ENCODE results near the gene C9orf40.

C9orf40 gene

DNA sequence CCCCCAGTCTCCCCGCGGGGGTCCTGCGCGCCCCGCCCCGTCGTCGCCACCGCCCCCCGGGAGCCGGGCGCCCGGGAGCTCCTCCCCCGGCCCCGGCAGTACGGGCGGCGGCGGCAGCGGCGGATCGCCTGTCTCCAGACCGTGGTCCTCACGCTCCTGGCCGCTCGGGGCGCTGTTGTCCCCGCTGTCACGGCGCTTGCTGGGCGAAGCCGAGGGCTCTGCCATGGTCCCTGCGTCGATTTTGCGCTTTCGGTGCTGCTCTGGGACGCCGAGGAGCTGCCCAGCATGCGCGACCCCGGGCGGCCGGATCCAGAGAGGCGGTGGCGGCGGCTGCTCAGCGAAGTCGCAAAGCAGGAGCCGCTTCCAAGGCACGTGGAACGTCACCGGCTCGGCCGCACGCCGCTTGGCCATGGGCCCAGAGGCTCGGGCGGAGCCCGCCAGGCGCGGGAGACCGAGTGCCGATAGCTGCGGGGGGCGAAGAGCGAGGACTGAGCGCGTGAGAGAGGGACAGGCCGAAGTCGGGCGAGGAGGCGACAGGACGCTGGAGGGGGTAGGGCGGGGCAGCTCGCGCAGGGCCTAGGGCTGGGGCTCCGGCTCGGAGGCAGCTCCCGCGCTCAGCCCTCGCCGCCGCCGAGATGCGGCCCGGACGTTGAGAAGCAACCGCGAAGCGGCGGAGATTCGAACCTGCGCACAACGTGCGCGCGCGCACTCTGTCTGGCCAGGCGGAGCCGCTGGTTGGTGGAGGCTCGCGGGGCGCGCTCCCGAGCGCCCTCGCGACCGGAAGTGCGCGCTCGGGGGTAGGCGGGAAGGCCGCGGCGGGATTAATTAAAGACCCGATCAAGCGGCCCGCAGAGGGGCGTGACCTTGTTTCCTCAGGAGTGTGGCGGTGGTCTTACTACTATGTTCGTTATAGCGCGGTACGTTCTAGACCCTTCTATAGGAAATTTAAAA lies at the start of gene C9orf40:
Gene C9orf40, minus strand, starts transcription at position 712 of the 951 bp plus-strand sequence. Its CDS starts 301 bp downstream, at position 411.
- DNase-seq (ENCODE audit: low read depth in 2 of 3, low spot score in 1 of 3) = peak; percentile 84 to 91 (median 87)

DNA sequence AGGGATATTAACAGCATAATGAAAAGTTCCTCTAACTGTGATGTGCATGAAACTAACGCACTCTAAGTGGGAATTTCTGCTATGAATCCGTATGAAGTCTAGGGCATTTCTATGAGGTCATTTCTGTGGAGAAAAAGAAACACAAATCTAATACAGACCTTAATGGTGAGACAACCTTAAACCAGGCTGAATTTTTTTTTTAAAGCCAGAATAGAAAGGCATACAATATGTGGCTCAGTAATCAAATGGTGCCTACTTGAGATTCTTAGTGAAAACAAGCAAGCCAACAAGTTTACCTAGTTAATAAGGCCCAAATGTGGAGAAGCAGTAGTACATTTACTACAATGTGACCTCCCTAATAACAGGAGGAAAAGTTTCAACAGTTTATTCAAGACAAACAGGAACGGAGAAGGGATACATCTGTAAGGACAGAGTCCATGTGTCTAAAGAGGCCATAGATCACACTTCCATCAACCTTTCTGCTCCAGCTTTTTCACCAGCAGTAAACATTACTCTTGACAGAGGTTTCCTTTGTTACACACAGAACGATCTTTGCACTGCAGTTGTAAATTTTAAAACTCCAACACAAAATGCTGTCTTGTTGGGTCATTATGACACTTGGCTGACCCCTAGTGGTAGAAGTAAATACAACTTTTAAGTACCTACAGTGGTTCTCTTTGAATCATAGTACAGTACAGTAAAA lies 49.2 kb upstream of the C9orf40 start:
- DNase-seq (ENCODE audit: low read depth in 2 of 3, low spot score in 1 of 3) = peak in 1 of 3 donors; percentile 44

DNA sequence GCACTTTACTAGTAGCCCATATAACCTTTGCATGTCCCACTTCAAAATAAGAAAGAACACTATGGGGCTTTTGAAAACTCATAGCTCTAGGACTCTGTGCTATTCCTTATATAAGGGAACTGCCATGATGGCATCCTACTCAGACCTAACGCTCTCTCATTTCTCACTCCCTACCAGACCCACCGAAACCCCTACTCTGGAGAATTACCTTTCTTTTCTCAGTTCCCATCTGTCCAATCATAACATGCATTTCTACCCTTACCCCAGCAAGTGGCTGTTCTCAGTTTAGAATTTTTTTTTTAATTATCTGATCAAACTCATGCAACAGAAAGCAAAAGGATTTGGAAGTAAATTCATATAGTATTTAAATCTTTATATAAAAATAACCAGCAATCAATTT lies 48.1 kb upstream of the C9orf40 start:
- DNase-seq (ENCODE audit: low read depth in 2 of 3, low spot score in 1 of 3) = no peak

- no peak for DNase-seq (ENCODE audit: low read depth in 2 of 3, low spot score in 1 of 3)
Observed at GRCh38 chr9:74985041-74985440, 32.3 kb upstream of the C9orf40 start.

DNA sequence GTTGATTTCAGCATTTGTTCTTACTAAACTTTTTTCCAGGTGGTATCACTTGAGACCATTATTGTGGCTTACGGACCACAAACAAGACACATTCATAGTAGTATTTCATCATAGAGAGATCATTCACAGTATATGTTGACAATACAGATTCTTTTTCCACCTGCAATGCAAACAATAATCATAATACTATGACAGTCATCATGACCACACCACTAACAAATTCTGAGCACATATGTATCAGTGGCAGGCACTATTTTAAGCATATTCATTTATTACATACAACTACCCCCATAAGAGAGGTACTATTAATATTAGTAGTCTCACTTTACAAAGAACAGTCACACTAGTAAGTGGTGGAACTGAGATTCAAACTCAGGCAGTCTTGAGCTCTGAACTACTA lies 31.0 kb upstream of the C9orf40 start:
- DNase-seq (ENCODE audit: low read depth in 2 of 3, low spot score in 1 of 3) = no peak

DNA sequence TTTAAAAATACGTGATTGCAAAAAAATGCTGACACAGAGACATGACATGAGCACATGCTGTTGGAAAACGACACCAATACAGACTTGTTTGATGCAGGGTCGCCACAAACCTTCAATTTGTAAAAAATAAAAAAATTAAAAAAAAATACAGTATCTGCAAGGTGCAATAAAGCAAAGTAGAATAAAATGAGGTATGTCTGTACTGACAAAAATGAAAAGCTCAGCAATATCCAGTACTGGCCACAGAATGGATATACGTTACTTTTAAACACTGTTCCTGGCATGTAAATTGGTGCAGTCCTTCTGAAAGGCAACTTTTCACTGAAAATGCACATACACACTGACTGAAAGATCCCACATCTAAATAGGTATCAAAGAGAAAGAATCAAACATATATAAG lies 27.1 kb upstream of the C9orf40 start:
- DNase-seq (ENCODE audit: low read depth in 2 of 3, low spot score in 1 of 3) = no peak

GRCh38 chr9:74977287-74977686 lies 24.6 kb upstream of the C9orf40 start:
- no peak for DNase-seq (ENCODE audit: low read depth in 2 of 3, low spot score in 1 of 3)

- no peak for DNase-seq (ENCODE audit: low read depth in 2 of 3, low spot score in 1 of 3)
Observed at GRCh38 chr9:74975538-74975937, 22.8 kb upstream of the C9orf40 start.

- DNase-seq (ENCODE audit: low read depth in 2 of 3, low spot score in 1 of 3) = no peak
Observed at GRCh38 chr9:74974558-74974957, 21.8 kb upstream of the C9orf40 start.

GRCh38 chr9:74973714-74974113 lies 21.0 kb upstream of the C9orf40 start:
- no peak for DNase-seq (ENCODE audit: low read depth in 2 of 3, low spot score in 1 of 3)

DNA sequence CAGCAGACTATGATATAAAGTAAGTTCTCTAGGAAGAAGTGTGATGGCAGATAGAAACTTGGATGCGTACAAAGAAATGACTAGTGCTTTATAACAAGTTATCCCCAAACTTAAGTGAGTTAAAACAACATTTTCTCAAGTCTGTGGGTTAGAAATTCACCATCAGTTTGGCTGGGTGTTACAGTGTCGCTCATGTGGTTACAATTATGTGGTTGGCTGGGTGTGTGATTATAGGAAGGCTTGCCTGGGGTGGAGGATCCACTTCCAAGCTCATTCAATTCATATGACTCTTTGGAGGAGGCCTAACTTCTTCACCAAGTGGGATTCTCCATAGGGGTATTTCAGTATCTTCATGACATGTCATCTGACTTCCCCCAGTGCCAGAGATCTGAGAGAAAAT lies 10.3 kb upstream of the C9orf40 start:
- no peak for DNase-seq (ENCODE audit: low read depth in 2 of 3, low spot score in 1 of 3)

DNA sequence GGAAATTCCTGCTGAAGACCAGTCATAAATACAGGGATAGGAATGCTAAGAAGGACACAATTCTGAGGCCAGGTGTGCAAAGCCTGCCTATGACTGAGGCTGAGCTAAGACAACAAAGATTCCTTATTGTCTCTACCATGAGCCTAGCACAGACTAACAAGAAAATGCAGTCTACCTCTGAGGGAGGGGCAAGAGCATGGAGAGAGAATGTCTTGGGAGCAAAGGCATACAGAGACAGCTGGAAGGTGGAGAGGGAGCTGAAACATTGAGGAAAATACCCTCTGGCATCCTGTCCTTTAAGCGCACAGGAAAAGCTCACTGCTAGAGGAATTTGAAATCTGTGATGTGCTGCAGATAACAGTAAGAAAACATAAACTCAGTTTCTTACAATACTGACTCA lies 8.8 kb upstream of the C9orf40 start:
- no peak for DNase-seq (ENCODE audit: low read depth in 2 of 3, low spot score in 1 of 3)

DNA sequence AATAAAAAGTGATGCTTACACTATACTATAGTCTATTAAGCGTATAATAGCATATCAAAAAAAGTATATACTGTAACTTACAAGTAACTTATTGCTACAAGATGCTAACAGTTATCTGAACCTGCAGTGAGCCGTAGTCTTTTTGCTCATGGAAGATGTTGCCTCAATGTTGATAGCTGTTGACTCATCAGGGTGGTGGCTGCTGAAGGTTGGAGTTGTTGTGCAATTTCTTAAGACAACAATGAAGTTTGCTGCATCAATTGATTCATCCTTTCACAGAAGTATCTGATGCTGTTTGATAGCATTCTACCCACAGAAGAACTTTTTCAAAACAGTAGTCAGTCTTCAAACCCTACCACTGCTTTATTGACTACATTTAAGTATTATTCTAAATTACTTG lies 7.8 kb upstream of the C9orf40 start:
- DNase-seq (ENCODE audit: low read depth in 2 of 3, low spot score in 1 of 3) = no peak

DNA sequence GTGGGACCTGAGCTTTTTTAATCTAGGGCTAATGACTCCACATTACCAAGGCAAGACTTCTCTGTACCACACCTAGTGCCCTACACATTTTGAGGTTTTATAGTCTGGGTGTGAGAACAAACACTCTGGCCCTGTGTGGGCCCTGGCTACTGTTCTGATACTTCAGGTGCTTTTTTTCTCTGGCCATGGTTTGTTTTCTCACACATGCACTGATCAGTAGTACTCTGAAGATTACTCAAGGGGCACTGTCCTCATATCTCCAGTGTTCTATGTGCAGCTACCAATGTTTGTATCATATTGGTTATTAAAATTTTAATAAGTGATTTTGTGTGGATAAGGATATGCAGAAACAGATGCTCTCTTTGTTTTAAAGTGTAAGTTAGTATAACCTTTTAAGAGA lies 5.9 kb upstream of the C9orf40 start:
- no peak for DNase-seq (ENCODE audit: low read depth in 2 of 3, low spot score in 1 of 3)

GRCh38 chr9:74953235-74953751 lies 581 bp upstream of the C9orf40 start:
- DNase-seq (ENCODE audit: low read depth in 2 of 3, low spot score in 1 of 3) = no peak

DNA sequence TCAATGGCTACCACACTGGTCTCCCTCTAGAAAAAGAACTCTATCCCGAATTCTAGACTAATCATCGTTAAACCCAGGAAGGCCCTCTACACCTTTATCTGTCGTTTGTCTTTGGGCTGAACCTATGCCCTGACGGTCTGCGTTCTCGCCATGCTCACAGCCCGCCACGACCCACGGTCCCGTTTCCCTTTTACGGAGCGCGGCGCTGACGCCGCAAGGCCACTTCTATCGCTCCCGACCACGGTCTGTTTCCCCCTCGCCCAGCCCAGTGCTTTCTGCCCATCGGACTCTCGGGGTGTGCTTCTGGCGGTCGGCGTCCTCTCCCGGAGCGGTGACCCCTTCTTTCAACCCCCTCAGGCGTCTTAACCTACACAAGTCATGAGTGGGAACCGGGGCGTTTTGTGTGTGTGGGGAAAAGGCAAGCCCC lies 974 bp downstream of the C9orf40 start:
- peak in 2 of 3 donors; percentile 26 to 30 for DNase-seq (ENCODE audit: low read depth in 2 of 3, low spot score in 1 of 3)

GRCh38 chr9:74951107-74951720 lies 1.5 kb downstream of the C9orf40 start:
- DNase-seq (ENCODE audit: low read depth in 2 of 3, low spot score in 1 of 3) = peak in 1 of 3 donors; percentile 3

DNA sequence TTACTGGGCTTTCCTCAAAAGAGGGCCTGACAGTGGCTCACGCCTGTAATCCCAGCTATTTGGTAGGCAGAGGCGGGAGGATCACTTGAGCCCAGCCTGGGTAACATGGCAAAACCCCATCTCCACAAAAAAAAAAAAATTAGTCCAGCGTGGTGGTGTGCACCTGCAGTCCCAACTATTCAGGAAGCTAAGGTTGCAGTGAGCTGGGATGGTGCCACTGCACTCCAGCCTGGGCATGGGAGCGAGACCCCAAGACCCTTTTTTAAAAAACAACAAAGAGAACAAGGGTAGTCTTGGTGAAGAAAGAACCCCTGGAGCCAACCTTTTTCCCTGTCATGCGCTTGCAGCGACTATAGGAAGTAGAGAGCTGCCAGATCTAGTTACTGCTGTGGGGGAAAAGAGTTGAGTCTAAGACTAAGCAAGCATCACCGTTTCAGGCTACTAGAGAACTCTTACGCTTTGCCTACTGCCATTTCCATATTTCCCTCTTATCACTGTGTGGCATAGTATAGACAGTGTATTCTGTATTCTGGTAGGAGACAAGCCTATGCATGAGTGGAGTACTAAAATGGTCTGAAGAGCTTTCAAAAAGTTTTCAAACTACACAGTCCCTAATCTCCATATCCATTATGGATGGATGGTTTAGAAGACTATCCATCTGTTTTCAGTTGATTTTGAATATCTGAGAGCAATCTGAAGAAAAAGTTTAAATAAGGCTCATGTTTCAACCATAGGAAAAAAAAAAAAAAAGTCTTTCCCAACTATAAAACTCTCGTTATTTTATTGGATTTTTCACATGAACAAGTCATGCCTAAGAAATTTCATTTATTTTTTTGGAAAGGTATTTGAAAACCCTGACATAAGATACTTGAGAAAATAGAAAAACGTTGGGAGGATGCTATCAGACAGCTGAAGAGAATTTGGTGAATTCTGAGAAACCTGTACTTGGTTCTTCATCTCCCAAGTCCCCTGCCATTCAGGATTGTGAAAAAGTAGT lies 2.6 kb downstream of the C9orf40 start:
- DNase-seq (ENCODE audit: low read depth in 2 of 3, low spot score in 1 of 3) = no peak

- DNase-seq (ENCODE audit: low read depth in 2 of 3, low spot score in 1 of 3) = no peak
Observed at GRCh38 chr9:74948937-74949336, 3.8 kb downstream of the C9orf40 start.

DNA sequence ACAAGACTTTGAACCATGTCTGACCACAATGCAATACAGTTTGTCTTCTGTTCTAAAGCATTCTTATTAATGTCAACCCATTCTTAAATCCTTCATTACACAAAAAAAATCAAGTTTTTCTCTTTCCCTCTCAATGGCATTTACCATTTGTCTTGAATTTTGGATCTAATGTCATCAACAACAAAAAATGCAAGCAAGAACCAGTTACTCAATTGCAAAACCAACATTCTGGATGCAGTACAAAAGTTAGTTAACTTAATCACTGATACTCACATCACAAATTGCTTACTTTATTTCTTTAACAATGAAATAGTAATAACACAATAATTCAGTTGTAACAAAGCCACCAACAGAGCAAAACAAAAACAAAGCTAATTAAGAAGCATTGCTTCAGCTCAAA lies 6.0 kb downstream of the C9orf40 start:
- no peak for DNase-seq (ENCODE audit: low read depth in 2 of 3, low spot score in 1 of 3)

All from stimulated activated CD4-positive, alpha-beta T cell treated with anti-CD3 and anti-CD28 coated beads, Interleukin-12 subunit alpha, Interleukin-12 subunit beta, amount 100 ng/mL, for 48 hours (primary cell).